AG10803 (cell line): ENCODE results near the gene UBR2.

Source experiments
- DNase-seq: peaks from one replicate; pipeline ENCODE4 v3.0.0; 2010; ENCODE audit warnings: low read depth
- H3K4me3 ChIP-seq: 2 replicates; pipeline ENCODE4 v1.5.1; 2011; ENCODE audit warnings: mild to moderate bottlenecking, low read length, control low read depth
- TF ChIP-seq, protein P1 (sequence below): conservative IDR thresholded peaks from 2 replicates; pipeline ENCODE4 v1.5.1; 2011; ENCODE audit warnings: mild to moderate bottlenecking, low read length, control low read depth, inconsistent platforms

UBR2 gene

DNA sequence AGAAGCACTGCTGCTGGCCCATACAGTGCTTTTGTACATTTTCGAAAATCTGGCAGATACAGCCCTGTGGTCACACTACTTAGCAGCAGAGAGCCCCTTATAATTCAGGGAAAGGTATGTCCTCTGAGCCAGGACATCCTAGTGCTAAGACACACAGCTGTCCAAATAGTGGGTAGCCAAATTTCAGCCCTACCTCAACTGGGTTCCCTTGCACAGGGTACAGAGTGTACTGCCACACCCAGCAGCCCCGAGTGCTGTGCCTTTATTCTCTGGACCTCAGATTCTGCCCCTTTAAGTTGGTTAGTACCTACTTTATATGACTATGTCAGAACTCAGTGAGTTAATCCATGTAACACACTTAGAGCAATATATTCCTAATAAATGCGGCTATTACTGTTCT, 111.0 kb downstream of the UBR2 start:
- H3K4me3 ChIP-seq: no peak overlapping the region
- no peak for DNase-seq
- TF ChIP-seq, protein P1, sequence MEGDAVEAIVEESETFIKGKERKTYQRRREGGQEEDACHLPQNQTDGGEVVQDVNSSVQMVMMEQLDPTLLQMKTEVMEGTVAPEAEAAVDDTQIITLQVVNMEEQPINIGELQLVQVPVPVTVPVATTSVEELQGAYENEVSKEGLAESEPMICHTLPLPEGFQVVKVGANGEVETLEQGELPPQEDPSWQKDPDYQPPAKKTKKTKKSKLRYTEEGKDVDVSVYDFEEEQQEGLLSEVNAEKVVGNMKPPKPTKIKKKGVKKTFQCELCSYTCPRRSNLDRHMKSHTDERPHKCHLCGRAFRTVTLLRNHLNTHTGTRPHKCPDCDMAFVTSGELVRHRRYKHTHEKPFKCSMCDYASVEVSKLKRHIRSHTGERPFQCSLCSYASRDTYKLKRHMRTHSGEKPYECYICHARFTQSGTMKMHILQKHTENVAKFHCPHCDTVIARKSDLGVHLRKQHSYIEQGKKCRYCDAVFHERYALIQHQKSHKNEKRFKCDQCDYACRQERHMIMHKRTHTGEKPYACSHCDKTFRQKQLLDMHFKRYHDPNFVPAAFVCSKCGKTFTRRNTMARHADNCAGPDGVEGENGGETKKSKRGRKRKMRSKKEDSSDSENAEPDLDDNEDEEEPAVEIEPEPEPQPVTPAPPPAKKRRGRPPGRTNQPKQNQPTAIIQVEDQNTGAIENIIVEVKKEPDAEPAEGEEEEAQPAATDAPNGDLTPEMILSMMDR: no peak

DNA sequence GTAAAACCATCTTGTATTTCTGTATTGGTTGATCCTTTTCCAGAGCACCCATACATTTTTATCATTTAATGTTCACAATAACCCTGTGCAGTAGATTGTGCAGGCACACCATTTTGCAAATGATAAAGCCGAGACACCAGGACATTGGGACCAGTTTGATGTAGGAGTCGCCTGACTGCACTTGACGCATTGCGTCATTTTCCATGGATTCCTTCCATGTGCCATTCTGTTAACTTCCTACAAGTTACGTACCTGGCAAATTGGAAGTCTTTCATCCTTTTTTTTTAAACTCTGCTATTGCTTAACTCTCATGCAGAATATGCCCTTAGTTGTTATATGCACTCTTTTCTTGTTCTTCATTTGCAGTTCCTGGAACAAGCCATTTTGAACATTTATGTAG, 115.5 kb downstream of the UBR2 start:
- TF ChIP-seq, protein P1: no peak
- DNase-seq: no peak

DNA sequence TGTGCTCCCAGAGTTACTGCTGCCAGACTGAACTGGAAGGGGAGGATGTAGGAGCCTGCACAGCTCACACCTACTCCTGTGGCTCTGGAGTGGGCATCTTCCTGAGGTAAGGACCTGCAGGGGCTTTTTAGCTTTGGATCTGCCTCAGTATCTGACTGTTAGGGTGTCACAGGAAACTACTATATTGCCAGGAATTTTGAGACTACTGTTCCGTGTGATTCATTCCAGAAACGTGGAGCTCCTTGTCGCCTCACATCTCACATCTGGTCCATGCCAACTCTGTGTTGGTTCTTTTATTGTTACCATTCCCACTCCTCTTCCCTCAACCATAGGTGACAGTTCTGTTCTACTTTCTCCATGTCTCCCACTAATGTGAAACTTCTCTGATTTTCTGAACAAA, 124.5 kb downstream of the UBR2 start:
- peak; percentile 21 for DNase-seq
- H3K4me3 ChIP-seq: no peak overlapping the region
- TF ChIP-seq, protein P1: no peak

More for the DNA sequence above, 115.5 kb downstream of the UBR2 start:
- H3K4me3 ChIP-seq: no peak overlapping the region

DNA sequence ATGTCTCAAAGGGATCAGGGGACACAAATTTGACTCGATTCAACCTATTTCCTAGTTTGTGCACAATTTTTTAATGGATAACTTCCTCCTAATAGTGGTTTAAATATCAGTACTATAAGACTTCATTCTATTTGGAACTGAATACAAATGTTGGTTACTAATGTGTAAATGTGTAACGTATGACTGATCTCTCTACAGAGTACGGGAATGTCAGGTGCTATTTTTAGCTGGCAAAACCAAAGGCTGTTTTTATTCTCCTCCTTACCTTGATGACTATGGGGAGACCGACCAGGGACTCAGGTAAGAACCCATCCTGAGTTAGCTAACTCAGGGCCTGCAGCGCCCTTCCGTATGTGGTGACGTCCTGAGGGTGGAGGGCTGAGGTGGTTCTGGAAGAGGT, 125.5 kb downstream of the UBR2 start:
- DNase-seq: no peak
- TF ChIP-seq, protein P1: no peak
- no peak overlapping the region for H3K4me3 ChIP-seq

DNA sequence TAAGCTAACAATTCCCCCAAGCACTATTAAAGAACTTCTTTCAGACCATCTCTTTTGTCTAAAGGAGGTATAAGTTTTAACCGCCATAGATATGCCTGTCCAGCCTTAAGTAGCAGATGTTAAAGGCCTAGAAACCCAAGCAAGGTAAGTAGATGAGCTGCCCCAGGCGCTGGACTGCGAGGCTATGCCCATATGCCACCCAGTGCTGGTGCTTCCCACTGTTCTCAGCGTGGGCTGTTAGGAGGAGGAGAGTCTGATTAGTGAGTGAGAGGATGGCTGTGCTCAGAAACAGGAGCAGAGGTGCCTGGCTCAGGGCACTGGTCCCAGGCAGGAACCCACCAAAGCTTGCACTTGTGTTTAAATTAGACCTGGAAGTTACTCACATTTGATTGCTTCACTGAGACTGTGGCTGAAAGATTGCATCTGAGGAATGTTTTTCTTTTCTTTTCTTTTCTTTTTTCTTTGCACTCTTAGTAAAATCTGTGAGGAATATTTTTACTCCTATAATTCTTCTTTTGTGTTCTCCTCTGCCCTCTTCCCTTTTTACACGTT, 126.4 kb downstream of the UBR2 start:
- no peak overlapping the region for H3K4me3 ChIP-seq
- peak; percentile 47 for DNase-seq
- TF ChIP-seq, protein P1: no peak

DNA sequence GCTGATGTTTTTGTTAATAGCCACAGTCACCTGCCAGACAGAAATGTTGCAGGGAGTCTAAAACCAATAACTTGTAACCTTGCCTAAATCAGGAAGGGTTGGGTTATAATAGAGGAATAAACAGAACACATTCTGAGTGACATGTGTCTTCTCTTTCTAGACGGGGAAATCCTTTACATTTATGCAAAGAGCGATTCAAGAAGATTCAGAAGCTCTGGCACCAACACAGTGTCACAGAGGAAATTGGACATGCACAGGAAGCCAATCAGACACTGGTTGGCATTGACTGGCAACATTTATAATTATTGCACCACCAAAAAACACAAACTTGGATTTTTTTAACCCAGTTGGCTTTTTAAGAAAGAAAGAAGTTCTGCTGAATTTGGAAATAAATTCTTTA, 127.0 kb downstream of the UBR2 start:
- DNase-seq: no peak
- H3K4me3 ChIP-seq: no peak overlapping the region
- TF ChIP-seq, protein P1: no peak

DNA sequence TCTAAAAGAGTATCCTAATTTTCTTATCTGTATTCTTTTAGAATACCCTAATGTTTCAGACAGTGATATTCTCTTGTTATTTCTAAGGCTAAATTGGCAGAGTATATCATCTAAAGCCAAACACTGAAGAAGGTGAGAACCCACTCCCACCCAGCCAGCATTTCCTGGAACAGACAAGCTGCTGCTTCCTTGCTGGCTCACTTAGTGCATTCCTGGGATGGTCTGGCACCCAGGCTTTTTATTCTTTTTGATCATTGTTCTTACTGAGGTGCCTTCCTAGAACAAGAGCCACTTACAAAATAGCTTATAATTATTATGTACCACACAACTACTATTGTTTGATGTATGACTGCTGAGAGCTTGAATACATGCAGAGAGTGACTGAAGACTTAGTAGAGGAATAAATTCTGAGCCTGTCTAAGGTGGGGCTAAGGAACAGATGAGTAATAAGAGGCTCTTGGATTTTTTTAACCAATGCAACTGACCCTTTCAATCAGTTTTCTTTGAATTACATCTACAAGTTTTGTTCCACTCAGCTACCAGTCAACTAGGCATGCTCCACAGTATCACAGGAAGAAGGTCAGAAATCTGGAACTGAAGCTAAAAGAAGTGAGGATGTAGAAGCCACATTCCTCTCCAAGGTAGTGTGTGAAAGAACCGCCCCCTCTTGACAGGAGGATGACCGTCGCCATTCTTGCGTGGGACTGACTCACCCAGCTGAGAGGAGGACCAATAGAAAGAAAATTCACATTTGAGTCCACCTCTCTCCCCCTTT, 128.5 kb downstream of the UBR2 start:
- H3K4me3 ChIP-seq: no peak overlapping the region
- TF ChIP-seq, protein P1: no peak
- peak; percentile 58 for DNase-seq
